Tongue (tissue), 2 donors: ENCODE results near the gene IGFBP5. TPM values are rescaled to one million over a fixed set of nuclear protein-coding genes. Genes with fewer than 3 reads are reported as not detected.

Experiments used
- DNase-seq: peaks from one replicate; pipeline ENCODE4 v3.0.0-alpha.2; 2015
- total RNA-seq: library from RNA; depleted of rRNA; stranded (reverse); fragments of >200 nt; gene quantifications from one replicate; pipeline ENCODE4 v1.2.3, GENCODE V29; 2014

IGFBP5 gene
- total RNA-seq, 1 donor from 2014 or later, result 499 TPM

- DNase-seq, result no peak
Observed at GRCh38 chr2:216687646-216688045, 7.7 kb downstream of the IGFBP5 start.

- DNase-seq, result no peak
Observed at GRCh38 chr2:216687111-216687510, 8.2 kb downstream of the IGFBP5 start.

- DNase-seq, result no peak
Observed at GRCh38 chr2:216685327-216685875, 9.9 kb downstream of the IGFBP5 start.

- DNase-seq, result peak; percentile 73
Observed at GRCh38 chr2:216683846-216684245, 11.5 kb downstream of the IGFBP5 start.

GRCh38 chr2:216681683-216682082, 13.7 kb downstream of the IGFBP5 start:
- DNase-seq, result no peak

GRCh38 chr2:216680951-216681629, 14.3 kb downstream of the IGFBP5 start:
- DNase-seq, result no peak

- DNase-seq, result peak; percentile 81
Observed at GRCh38 chr2:216679658-216680024, 15.7 kb downstream of the IGFBP5 start.

- no peak for DNase-seq
Observed at GRCh38 chr2:216678813-216679657, 16.3 kb downstream of the IGFBP5 start.

GRCh38 chr2:216678098-216678465, 17.3 kb downstream of the IGFBP5 start:
- no peak for DNase-seq

GRCh38 chr2:216677439-216678097, 17.8 kb downstream of the IGFBP5 start:
- no peak for DNase-seq

- DNase-seq, result no peak
Observed at GRCh38 chr2:216676630-216677029, 18.7 kb downstream of the IGFBP5 start.

- no peak for DNase-seq
Observed at GRCh38 chr2:216674376-216674775, 21.0 kb downstream of the IGFBP5 start.

- DNase-seq, result no peak
Observed at GRCh38 chr2:216673609-216674008, 21.7 kb downstream of the IGFBP5 start.

GRCh38 chr2:216673021-216673420, 22.3 kb downstream of the IGFBP5 start:
- DNase-seq, result no peak

- no peak for DNase-seq
Observed at GRCh38 chr2:216672466-216672865, 22.9 kb downstream of the IGFBP5 start.

GRCh38 chr2:216671791-216672343, 23.5 kb downstream of the IGFBP5 start:
- no peak for DNase-seq

- DNase-seq, result no peak
Observed at GRCh38 chr2:216671081-216671411, 24.3 kb downstream of the IGFBP5 start.

GRCh38 chr2:216670266-216671080, 24.9 kb downstream of the IGFBP5 start:
- DNase-seq, result no peak

- peak; percentile 92 for DNase-seq
Observed at GRCh38 chr2:216666461-216667233, 28.7 kb downstream of the IGFBP5 start.

GRCh38 chr2:216665717-216666116, 29.6 kb downstream of the IGFBP5 start:
- DNase-seq, result peak; percentile 70

- DNase-seq, result peak; percentile 91
Observed at GRCh38 chr2:216665242-216665641, 30.1 kb downstream of the IGFBP5 start.
